ENCODE data around the gene RPL4.
A peak's percentile ranks its signal among the peaks of the same experiment; 100 is the strongest.
"Not testable (repeated sequence)": the region's sequence is repeated elsewhere in the genome, so short reads cannot be mapped to it uniquely, and the experiment has no call there.

RPL4 gene

DNA sequence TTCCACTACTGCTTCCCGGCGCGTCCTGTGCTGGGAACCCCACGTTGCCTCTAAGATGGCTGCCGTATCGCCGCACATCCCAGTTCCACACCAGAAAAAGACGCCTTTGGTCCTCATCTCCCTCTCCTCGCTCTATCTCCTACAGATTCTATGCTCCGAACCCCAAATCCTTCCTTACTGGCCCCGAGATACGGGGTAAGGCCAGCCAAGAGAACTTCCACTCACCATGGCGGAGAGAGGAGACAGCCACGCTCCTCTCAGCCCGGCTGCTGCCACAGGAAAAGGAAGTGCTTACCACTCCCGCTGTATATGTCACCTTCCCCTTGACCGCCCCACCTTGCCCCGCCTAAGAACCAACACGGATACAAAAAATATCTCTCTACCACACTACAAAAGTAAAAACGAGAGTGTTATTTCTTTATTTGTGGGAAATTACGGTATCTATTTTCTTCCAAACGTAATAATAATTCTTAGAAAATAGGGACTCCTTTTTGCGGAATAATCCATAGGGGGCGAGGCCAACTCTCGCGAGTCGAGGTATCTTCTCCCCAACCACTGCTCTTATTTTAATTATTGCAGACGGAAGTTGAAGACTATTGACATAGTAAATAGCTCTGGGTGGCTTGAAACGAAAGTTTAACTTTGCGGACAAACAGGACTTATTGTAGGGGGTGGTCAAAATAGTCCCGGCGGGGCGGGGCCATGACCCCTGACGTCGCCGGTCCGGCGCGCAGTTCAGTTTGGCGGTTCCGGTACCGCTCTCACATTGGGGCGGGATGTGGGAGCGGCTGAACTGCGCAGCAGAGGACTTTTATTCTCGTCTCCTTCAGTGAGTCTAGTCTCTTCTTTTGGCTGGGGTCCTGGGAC, at the start of gene RPL4, which contains the start of gene ZWILCH:
RPL4 (minus strand) TSS at position 293 of the 867 bp plus-strand sequence; CDS start at position 228, 65 bp downstream.
ZWILCH (plus strand) TSS at position 764 of the 867 bp plus-strand sequence; CDS start at position 777, 13 bp downstream.
- H3K27ac Mint-ChIP-seq, result peak within 1 kb of the TSS; percentile 97
- H3K36me3 Mint-ChIP-seq, result peaks cover 45% of the 10 kb centered on the region
- H3K4me3 Mint-ChIP-seq, result peak within 1 kb of the TSS; percentile 100
- peak; percentile 87 for DNase-seq
- no peaks in the 10 kb centered on the region for H3K9me3 Mint-ChIP-seq
- no peaks in the 10 kb centered on the region for H3K27me3 Mint-ChIP-seq
- H3K4me1 Mint-ChIP-seq, result peaks cover 67% of the 10 kb centered on the region
- CTCF ChIA-PET, result interaction anchor here (1.3 kb wide), 1 partner anchor 119 kb away, joined by 4 read pairs; no protein-coding TSS in a partner anchor

- CTCF ChIA-PET, result no interaction called here
- Mint-ChIP-seq H3K36me3 (peaks cover 21% of the 10 kb centered on the region), H3K27me3 (no peaks in the 10 kb centered on the region), H3K4me1 (no peaks in the 10 kb centered on the region), H3K4me3 (no peak overlapping the region), H3K27ac (no peak overlapping the region), H3K9me3 (no peaks in the 10 kb centered on the region)
- DNase-seq, result no peak
Measured at GRCh38 chr15:66545255-66545654, 40.6 kb upstream of the RPL4 start.

- no peak overlapping the region for H3K4me3 Mint-ChIP-seq
- H3K27me3 Mint-ChIP-seq, result no peaks in the 10 kb centered on the region
- H3K27ac Mint-ChIP-seq, result no peak overlapping the region
- peaks cover 29% of the 10 kb centered on the region for H3K36me3 Mint-ChIP-seq
- CTCF ChIA-PET, result no interaction called here
- DNase-seq, result no peak
- no peaks in the 10 kb centered on the region for H3K9me3 Mint-ChIP-seq
- no peaks in the 10 kb centered on the region for H3K4me1 Mint-ChIP-seq
Measured at GRCh38 chr15:66542896-66543295, 38.2 kb upstream of the RPL4 start.

DNA sequence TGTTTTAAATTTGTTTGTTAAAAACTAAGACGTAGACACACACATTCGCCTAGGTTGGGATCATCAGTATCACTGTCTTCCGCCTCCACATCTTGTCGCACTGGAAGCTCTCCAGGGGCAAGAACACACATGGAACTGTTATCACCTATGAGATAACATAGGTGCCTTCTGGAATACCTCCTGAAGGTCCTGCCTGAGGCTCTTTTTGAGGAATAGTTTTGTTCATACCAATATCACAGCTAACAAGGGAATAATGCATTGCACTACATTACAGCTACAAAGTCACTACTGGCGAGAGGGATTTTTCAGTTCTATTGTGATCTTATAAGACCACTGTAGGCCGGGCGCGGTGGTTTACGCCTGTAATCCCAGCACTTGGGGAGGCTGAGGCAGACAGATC, 30.4 kb upstream of the RPL4 start:
- Mint-ChIP-seq H3K36me3 (peaks cover 25% of the 10 kb centered on the region), H3K27ac (no peak overlapping the region), H3K9me3 (no peaks in the 10 kb centered on the region), H3K4me1 (no peaks in the 10 kb centered on the region), H3K27me3 (no peaks in the 10 kb centered on the region), H3K4me3 (no peak overlapping the region)
- CTCF ChIA-PET, result interaction anchor here (0.6 to 0.7 kb wide), 2 partner anchors 37 to 330 kb away, joined by 3 read pairs; no protein-coding TSS in a partner anchor
- no peak for DNase-seq

DNA sequence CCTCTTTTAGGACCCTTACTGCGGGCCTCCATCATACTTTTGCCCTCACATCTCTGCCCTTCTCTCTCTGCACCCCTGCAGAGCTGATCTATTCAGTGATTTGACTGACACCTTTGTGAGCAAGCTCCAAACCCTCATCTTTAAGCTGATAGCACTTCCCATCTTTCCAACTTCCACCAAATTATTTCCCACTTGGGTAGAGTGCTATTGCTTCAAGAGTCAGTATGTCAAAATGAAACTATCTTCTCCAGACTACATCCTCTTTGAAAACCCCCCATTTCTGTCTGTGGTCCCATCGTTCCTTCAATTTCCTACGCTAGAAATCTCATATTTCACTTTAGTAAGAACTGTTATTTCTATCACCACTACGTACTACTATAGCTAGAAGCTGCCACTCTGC, 20.2 kb upstream of the RPL4 start:
- Mint-ChIP-seq H3K9me3 (no peaks in the 10 kb centered on the region), H3K4me1 (no peaks in the 10 kb centered on the region), H3K27me3 (no peaks in the 10 kb centered on the region), H3K4me3 (no peak overlapping the region), H3K36me3 (peaks cover 41% of the 10 kb centered on the region), H3K27ac (no peak overlapping the region)
- CTCF ChIA-PET, result no interaction called here
- no peak for DNase-seq

DNA sequence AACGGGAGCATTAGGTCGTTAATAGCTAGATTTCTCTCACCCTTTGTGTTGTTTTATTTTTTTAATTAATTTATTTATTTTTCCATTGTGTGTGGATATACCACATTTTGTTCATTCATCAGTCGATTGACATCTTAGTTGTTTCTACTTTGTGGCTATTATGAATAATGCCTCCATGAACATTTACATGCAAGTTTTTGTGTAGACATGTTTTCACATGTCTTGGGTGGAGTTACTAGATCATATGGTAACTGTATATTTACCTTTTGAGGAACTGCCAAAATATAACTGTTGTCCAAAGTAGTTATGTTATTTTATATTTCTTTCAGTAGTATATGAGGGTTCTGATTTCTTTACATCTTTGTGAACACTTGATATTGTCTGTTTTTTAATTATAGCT, 19.3 kb upstream of the RPL4 start:
- H3K4me3 Mint-ChIP-seq, result no peak overlapping the region
- H3K27me3 Mint-ChIP-seq, result no peaks in the 10 kb centered on the region
- peaks cover 36% of the 10 kb centered on the region for H3K36me3 Mint-ChIP-seq
- CTCF ChIA-PET, result no interaction called here
- no peaks in the 10 kb centered on the region for H3K9me3 Mint-ChIP-seq
- H3K4me1 Mint-ChIP-seq, result no peaks in the 10 kb centered on the region
- no peak for DNase-seq
- H3K27ac Mint-ChIP-seq, result no peak overlapping the region

DNA sequence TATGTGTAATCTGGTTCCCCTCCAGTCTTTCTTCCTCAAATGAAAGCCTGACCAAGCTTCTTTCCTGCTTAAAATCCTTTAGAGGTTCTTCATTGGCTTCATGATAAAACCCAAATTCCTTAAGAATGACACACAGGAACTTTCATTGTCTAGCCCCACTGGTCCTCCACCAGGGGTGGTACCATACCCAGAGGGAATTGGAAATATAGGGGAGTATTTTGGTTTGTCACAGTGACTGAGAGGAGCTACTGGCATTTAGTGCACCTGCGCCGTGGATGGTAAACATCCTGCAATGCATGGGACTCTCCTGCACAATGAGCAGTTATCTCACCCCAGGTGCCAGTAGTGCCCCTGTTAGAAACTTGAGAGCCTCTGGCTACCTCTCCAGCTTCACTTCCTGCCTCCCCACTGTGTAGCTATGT, 11.3 kb upstream of the RPL4 start:
- no peak overlapping the region for H3K4me3 Mint-ChIP-seq
- no peak overlapping the region for H3K27ac Mint-ChIP-seq
- DNase-seq, result no peak
- H3K9me3 Mint-ChIP-seq, result no peaks in the 10 kb centered on the region
- peaks cover 23% of the 10 kb centered on the region for H3K36me3 Mint-ChIP-seq
- no peaks in the 10 kb centered on the region for H3K4me1 Mint-ChIP-seq
- no peaks in the 10 kb centered on the region for H3K27me3 Mint-ChIP-seq
- CTCF ChIA-PET, result interaction anchor here (0.6 kb wide), 1 partner anchor 88 kb away, joined by 3 read pairs; no protein-coding TSS in a partner anchor

DNA sequence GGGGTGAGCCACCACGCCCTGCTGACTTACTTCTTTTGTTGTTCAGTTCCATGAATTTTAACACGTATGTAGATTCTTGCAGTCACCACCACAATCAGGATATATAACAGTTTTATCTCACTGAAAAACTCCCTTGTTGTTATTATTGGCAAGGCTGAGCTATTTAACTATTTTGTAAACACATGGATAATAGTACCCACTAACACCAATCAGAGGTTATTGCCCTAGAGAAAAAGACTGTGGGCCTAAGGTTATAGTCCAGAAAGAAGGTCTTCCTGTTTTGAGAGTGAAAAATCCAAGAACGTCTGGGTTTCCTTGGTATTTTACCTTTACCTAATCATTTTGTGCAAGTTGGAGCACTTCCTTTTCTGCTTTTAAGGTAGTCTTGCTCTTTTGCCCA, 9.9 kb upstream of the RPL4 start:
- no peaks in the 10 kb centered on the region for H3K4me1 Mint-ChIP-seq
- CTCF ChIA-PET, result interaction anchor here (0.6 kb wide), 1 partner anchor 645 kb away, joined by 3 read pairs; the partner anchor contains the start of gene RAB11A
- H3K9me3 Mint-ChIP-seq, result no peaks in the 10 kb centered on the region
- no peak overlapping the region for H3K27ac Mint-ChIP-seq
- no peak for DNase-seq
- H3K36me3 Mint-ChIP-seq, result peaks cover 22% of the 10 kb centered on the region
- no peaks in the 10 kb centered on the region for H3K27me3 Mint-ChIP-seq
- H3K4me3 Mint-ChIP-seq, result no peak overlapping the region

DNA sequence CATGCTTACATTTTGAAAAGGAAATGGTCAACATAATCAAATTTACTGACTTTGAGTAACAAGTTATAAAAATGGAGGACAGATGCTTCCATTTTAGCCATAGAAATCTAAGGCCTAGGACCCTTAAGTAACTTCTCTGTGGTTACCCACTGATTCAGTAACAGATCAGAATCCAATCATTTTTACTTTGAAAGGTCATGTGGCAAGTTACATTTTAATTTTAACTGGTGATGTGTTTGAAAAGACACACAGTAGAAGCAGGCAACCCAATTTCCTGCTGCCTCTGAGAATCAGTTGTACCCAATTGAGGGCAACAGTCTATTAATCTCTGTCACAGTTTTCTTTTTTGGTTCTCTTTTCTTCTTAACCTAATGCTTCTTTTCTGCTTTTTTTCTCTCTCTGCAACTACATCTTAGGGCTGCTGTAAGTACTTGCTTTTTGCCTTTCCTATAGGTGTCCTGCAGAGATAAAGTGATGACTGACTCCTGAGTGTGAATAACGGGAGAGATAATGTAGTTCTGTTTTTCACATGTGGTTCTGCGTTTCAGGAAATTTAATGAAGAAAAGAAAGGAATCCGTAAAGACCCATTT, 3.7 kb upstream of the RPL4 start:
- Mint-ChIP-seq H3K4me3 (no peak overlapping the region), H3K27me3 (no peaks in the 10 kb centered on the region), H3K9me3 (no peaks in the 10 kb centered on the region), H3K4me1 (peaks cover 34% of the 10 kb centered on the region), H3K27ac (no peak overlapping the region), H3K36me3 (peaks cover 11% of the 10 kb centered on the region)
- CTCF ChIA-PET, result no interaction called here
- DNase-seq, result no peak

DNA sequence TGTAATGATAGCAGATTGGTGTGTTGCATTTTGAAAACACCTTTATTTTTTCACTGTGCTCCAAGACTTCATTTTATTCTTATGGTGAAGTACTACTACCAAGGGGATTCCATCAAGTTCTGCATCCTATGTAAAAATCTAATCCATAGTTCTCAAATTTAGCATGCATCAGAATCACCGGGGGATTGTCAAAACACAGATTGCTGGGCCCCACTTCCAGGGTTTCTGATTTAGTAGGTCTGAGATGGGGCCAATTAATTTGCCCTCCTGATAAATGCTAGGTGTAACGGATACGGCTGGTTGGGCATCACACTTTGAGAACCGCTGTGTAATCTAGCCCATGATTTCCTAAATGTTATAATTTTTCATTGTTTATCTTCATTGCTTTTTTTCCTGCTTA, 1.2 kb upstream of the RPL4 start:
- no peak for DNase-seq
- peaks cover 35% of the 10 kb centered on the region for H3K36me3 Mint-ChIP-seq
- no peaks in the 10 kb centered on the region for H3K27me3 Mint-ChIP-seq
- CTCF ChIA-PET, result interaction anchor here (1.3 kb wide), 1 partner anchor 120 kb away, joined by 4 read pairs; no protein-coding TSS in a partner anchor
- peak overlapping the region; percentile 100 for H3K4me3 Mint-ChIP-seq
- peaks cover 57% of the 10 kb centered on the region for H3K4me1 Mint-ChIP-seq
- H3K9me3 Mint-ChIP-seq, result no peaks in the 10 kb centered on the region
- H3K27ac Mint-ChIP-seq, result peak overlapping the region; percentile 97

- CTCF ChIA-PET, result interaction anchor here (1.3 kb wide), 1 partner anchor 119 kb away, joined by 4 read pairs; no protein-coding TSS in a partner anchor
- H3K9me3 Mint-ChIP-seq, result no peaks in the 10 kb centered on the region
- peaks cover 61% of the 10 kb centered on the region for H3K4me1 Mint-ChIP-seq
- no peaks in the 10 kb centered on the region for H3K27me3 Mint-ChIP-seq
- no peak for DNase-seq
- H3K36me3 Mint-ChIP-seq, result peaks cover 39% of the 10 kb centered on the region
- H3K27ac Mint-ChIP-seq, result peak overlapping the region; percentile 97
- peak overlapping the region; percentile 100 for H3K4me3 Mint-ChIP-seq
Measured at GRCh38 chr15:66505430-66505811, 766 bp upstream of the RPL4 start.

DNA sequence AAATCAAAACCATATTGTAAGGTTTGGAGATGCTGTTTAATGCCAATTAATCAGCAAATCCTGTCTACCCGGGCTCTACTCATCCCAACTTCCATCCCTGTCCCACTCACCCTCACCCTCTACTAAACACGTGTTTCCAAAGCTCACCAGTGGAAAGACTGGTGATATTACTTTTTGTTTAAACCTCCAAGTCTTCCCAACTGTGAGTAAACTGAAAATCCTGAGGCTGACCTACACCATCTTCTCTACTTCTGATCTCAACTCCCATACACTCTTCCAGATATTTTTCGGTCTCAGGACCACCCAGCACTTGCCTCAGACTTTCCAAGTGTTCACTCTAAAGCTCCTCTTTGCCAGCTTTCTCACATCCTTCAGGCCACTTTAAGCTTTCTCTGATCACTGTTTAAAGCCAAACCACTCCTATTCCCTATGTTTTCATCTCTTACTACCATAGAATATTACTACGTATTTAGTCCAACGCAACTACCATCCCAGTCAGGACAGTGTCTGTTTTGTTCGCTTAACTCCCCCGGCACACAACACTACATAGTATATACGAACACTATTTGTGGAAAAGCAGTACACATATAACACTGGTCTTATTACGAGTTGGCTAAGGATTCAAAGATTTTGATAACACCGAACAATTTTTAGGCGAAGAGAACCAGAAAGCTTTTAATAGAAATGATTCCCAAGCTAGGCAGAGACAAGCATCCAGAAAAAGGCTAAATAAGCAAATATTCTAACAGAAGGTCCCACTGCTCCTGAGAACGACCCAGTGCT, 684 bp downstream of the RPL4 start:
- H3K9me3 Mint-ChIP-seq, result no peaks in the 10 kb centered on the region
- DNase-seq, result no peak
- H3K27me3 Mint-ChIP-seq, result no peaks in the 10 kb centered on the region
- peaks cover 53% of the 10 kb centered on the region for H3K36me3 Mint-ChIP-seq
- H3K27ac Mint-ChIP-seq, result peak overlapping the region; percentile 97
- peak overlapping the region; percentile 100 for H3K4me3 Mint-ChIP-seq
- H3K4me1 Mint-ChIP-seq, result peaks cover 70% of the 10 kb centered on the region
- CTCF ChIA-PET, result no interaction called here

GRCh38 chr15:66503041-66503648, 1.5 kb downstream of the RPL4 start:
- CTCF ChIA-PET, H3K9me3 Mint-ChIP-seq, DNase-seq, H3K27me3 Mint-ChIP-seq: not testable (repeated sequence)
- H3K36me3 Mint-ChIP-seq, result peaks cover 60% of the 10 kb centered on the region
- H3K4me3 Mint-ChIP-seq, result peak overlapping the region; percentile 100
- peak overlapping the region; percentile 67 for H3K27ac Mint-ChIP-seq
- peaks cover 73% of the 10 kb centered on the region for H3K4me1 Mint-ChIP-seq

- H3K4me1 Mint-ChIP-seq, result peaks cover 73% of the 10 kb centered on the region
- no peak for DNase-seq
- H3K27me3 Mint-ChIP-seq, result no peaks in the 10 kb centered on the region
- H3K27ac Mint-ChIP-seq, result peak overlapping the region; percentile 64
- H3K9me3 Mint-ChIP-seq, result no peaks in the 10 kb centered on the region
- CTCF ChIA-PET, result no interaction called here
- H3K4me3 Mint-ChIP-seq, result peak overlapping the region; percentile 100
- H3K36me3 Mint-ChIP-seq, result peaks cover 67% of the 10 kb centered on the region
Measured at GRCh38 chr15:66502491-66502890, 2.2 kb downstream of the RPL4 start.

Data from activated naive CD4-positive, alpha-beta T cell treated with anti-CD3 and anti-CD28 coated beads, Interleukin-2, amount 10 ng/mL, durations not matched to agents 7 days and 5 days (primary cell).